ENCODE data around the gene PYGM.

The PYGM gene

GRCh38 chr11:64739871-64740270, 19.9 kb downstream of the PYGM start:
- no peak for TF ChIP-seq CTCF (conservative IDR thresholded peaks at IDR 0.05; ENCODE audit: low read length)
- DNase-seq (ENCODE audit: low read depth) = no peak
- H3K4me3 ChIP-seq (ENCODE audit: low read length) = no peak overlapping the region

- no peak for TF ChIP-seq CTCF (conservative IDR thresholded peaks at IDR 0.05; ENCODE audit: low read length)
- DNase-seq (ENCODE audit: low read depth) = no peak
- H3K4me3 ChIP-seq (ENCODE audit: low read length) = no peak overlapping the region
Observed at GRCh38 chr11:64736654-64737053, 23.1 kb downstream of the PYGM start.

GRCh38 chr11:64735725-64736259, 24.0 kb downstream of the PYGM start:
- no peak for TF ChIP-seq CTCF (conservative IDR thresholded peaks at IDR 0.05; ENCODE audit: low read length)
- no peak overlapping the region for H3K4me3 ChIP-seq (ENCODE audit: low read length)
- DNase-seq (ENCODE audit: low read depth) = no peak

- no peak for DNase-seq (ENCODE audit: low read depth)
- H3K4me3 ChIP-seq (ENCODE audit: low read length) = no peak overlapping the region
- TF ChIP-seq CTCF (conservative IDR thresholded peaks at IDR 0.05; ENCODE audit: low read length) = no peak
Observed at GRCh38 chr11:64734811-64735724, 24.7 kb downstream of the PYGM start.

- TF ChIP-seq CTCF (conservative IDR thresholded peaks at IDR 0.05; ENCODE audit: low read length) = no peak
- no peak for DNase-seq (ENCODE audit: low read depth)
- no peak overlapping the region for H3K4me3 ChIP-seq (ENCODE audit: low read length)
Observed at GRCh38 chr11:64731601-64732000, 28.2 kb downstream of the PYGM start.

GRCh38 chr11:64729851-64730382, 29.9 kb downstream of the PYGM start:
- no peak overlapping the region for H3K4me3 ChIP-seq (ENCODE audit: low read length)
- DNase-seq (ENCODE audit: low read depth) = no peak
- TF ChIP-seq CTCF (conservative IDR thresholded peaks at IDR 0.05; ENCODE audit: low read length) = no peak

Measured in AG10803 (cell line).